K562 (cell line): ENCODE results near the gene LDLRAD1. TPM values are rescaled to one million over a fixed set of nuclear protein-coding genes. Genes with fewer than 3 reads are reported as not detected.
A peak's percentile ranks its signal among the peaks of the same experiment; 100 is the strongest.

Experiments
- BHLHE40 ChIP-seq: IDR thresholded peaks from 2 replicates; pipeline ENCODE4 v1.6.1; 2011; ENCODE audit warnings: low read length, improper control_type of control experiment
- CREB3L1 ChIP-seq: fragments of 450-650 bp; IDR thresholded peaks from 2 replicates; pipeline ENCODE4 v1.6.1; 2014; ENCODE audit warnings: low read depth, mild to moderate bottlenecking, moderate library complexity, borderline replicate concordance
- HOMEZ ChIP-seq: fragments of 250-450 bp; sonication (Bioruptor Pico); IDR thresholded peaks from 2 replicates; pipeline ENCODE4 v1.4.0; 2020; ENCODE audit warnings: mild to moderate bottlenecking, moderate library complexity
- IFI16 ChIP-seq: fragments of 250-450 bp; sonication (Bioruptor Pico); IDR thresholded peaks from 2 replicates; pipeline ENCODE4 v2.1.2; 2022; ENCODE audit warnings: mild to moderate bottlenecking, inconsistent platforms
- KLF13 ChIP-seq: fragments of 450-650 bp; IDR thresholded peaks from 2 replicates; pipeline ENCODE4 v1.6.1; 2016; ENCODE audit warnings: missing genetic modification characterization, low read depth, mild to moderate bottlenecking, missing compliant biosample characterization, moderate library complexity, borderline replicate concordance
- NR4A1 ChIP-seq, 2 experiments: fragments of 250-450 bp in 1 of 2; fragments of 450-650 bp in 1 of 2; sonication (Bioruptor Pico) in 1 of 2; IDR thresholded peaks; 2 replicates each; pipeline versions ENCODE4 v1.4.0 to v1.6.1; 2016 to 2020; ENCODE audit warnings: mild to moderate bottlenecking in 2 of 2, missing compliant biosample characterization in 1 of 2, missing genetic modification characterization in 1 of 2, moderate library complexity in 1 of 2
- NUFIP1 ChIP-seq: fragments of 450-650 bp; IDR thresholded peaks from 2 replicates; pipeline ENCODE4 v1.6.1; 2018; ENCODE audit not compliant: partially characterized antibody
- POU5F1 ChIP-seq: fragments of 150-350 bp; IDR thresholded peaks from 2 replicates; pipeline ENCODE4 v1.6.1; 2014; ENCODE audit warnings: borderline replicate concordance, low read length, low read depth, mild to moderate bottlenecking; ENCODE audit not compliant: partially characterized antibody
- SAFB ChIP-seq: fragments of 200-400 bp; formaldehyde crosslinking; IDR thresholded peaks from 2 replicates; pipeline ENCODE4 v1.6.1; 2017; ENCODE audit warnings: low read depth, low read length, borderline replicate concordance
- SNAPC5 ChIP-seq: fragments of 250-450 bp; sonication (Bioruptor Pico); IDR thresholded peaks from 2 replicates; pipeline ENCODE4 v1.8.0; 2021; ENCODE audit warnings: moderate library complexity, mild to moderate bottlenecking, inconsistent platforms
- SRSF1 ChIP-seq: fragments of 200-400 bp; formaldehyde crosslinking; IDR thresholded peaks from 2 replicates; pipeline ENCODE4 v1.6.1; 2017; ENCODE audit warnings: mild to moderate bottlenecking, low read depth, low read length, moderate library complexity
- USF2 ChIP-seq: sonication (generic); formaldehyde crosslinking; IDR thresholded peaks from 2 replicates; pipeline ENCODE4 v1.5.0; 2020; ENCODE audit warnings: missing genetic modification reagents
- ZBED1 ChIP-seq: IDR thresholded peaks from 2 replicates; pipeline ENCODE4 v1.6.1; 2014
- ZBTB12 ChIP-seq: fragments of 250-450 bp; sonication (Bioruptor Pico); IDR thresholded peaks from 2 replicates; pipeline ENCODE4 v1.4.0; 2020
- ZBTB17 ChIP-seq: fragments of 450-650 bp; formaldehyde crosslinking; IDR thresholded peaks from 2 replicates; pipeline ENCODE4 v1.4.0; 2020; ENCODE audit warnings: mild to moderate bottlenecking
- ZBTB49 ChIP-seq: sonication (generic); formaldehyde crosslinking; IDR thresholded peaks from 2 replicates; pipeline ENCODE4 v1.8.0; 2022; ENCODE audit warnings: missing genetic modification reagents, mild to moderate bottlenecking, borderline replicate concordance
- ZNF124 ChIP-seq: sonication (generic); formaldehyde crosslinking; IDR thresholded peaks from 2 replicates; pipeline ENCODE4 v1.8.1; 2022; ENCODE audit warnings: missing genetic modification reagents
- ZNF561 ChIP-seq: fragments of 450-650 bp; formaldehyde crosslinking; conservative IDR thresholded peaks from 2 replicates; pipeline ENCODE4 v1.4.0; 2020; ENCODE audit warnings: mild to moderate bottlenecking, moderate library complexity
- ZNF586 ChIP-seq: fragments of 450-650 bp; formaldehyde crosslinking; conservative IDR thresholded peaks from 2 replicates; pipeline ENCODE4 v1.4.0; 2020; ENCODE audit warnings: mild to moderate bottlenecking, moderate library complexity
- ZNF77 ChIP-seq: fragments of 250-450 bp; sonication (Bioruptor Pico); IDR thresholded peaks from 2 replicates; pipeline ENCODE4 v1.5.0; 2020
- polyA plus RNA-seq, 8 experiments: library from polyadenylated mRNA; depleted of rRNA in 4 of 8; stranded (reverse) in 5 of 8; unstranded in 3 of 8; fragments of >200 nt; fragmentation: Nextera tagmentation in 2 of 8; fragmentation: Illumina TruSeq in 1 of 8; extraction: Ambion mirVana in 2 of 8; extraction: Trizol in 1 of 8; gene quantifications; 2 replicates each; pipeline versions ENCODE4 v1.2.1 to v1.2.3, GENCODE V29; 2011 to 2014; ENCODE audit warnings: inconsistent platforms in 1 of 8, missing spikeins in 1 of 8
- total RNA-seq, 7 experiments: library from RNA; depleted of rRNA in 6 of 7; stranded (reverse); fragments of >200 nt in 6 of 7; fragmentation: Illumina TruSeq in 2 of 7; extraction: Trizol in 2 of 7; gene quantifications; 2 replicates each; pipeline versions ENCODE4 v1.2.1 to v1.2.3, GENCODE V29; 2011 to 2021; ENCODE audit warnings: low replicate concordance in 1 of 7

LDLRAD1 gene
- total and polyA plus RNA-seq, 9 of the 15 experiments (the other 6 are each of a cell fraction or from before 2014, with no cell fraction given) = not detected

- TF ChIP-seq ZBTB12 (CRISPR knock-in tag) = peak; percentile 63
- TF ChIP-seq ZBTB49 = no peak
- TF ChIP-seq KLF13 (tag) = no peak
- peak; percentile 71 for TF ChIP-seq USF2
- TF ChIP-seq SRSF1 = no peak
- TF ChIP-seq ZNF77 (CRISPR knock-in tag) = no peak
- no peak for TF ChIP-seq ZNF561 (CRISPR knock-in tag)
- TF ChIP-seq ZBED1 = 0 out of 2 replicates have a peak, but pooled peaks have one; percentile 32
- peak; percentile 53; the same call in 1 of the 2 replicates for TF ChIP-seq ZBTB17 (CRISPR knock-in tag)
- TF ChIP-seq CREB3L1 = peak; percentile 98
- no peak for TF ChIP-seq NR4A1 (CRISPR knock-in tag; IDR thresholded peaks at IDR 0.05)
- TF ChIP-seq NR4A1 (tag; IDR thresholded peaks at IDR 0.05) = peak; percentile 47; the same call in 1 of the 2 replicates
- TF ChIP-seq BHLHE40 = peak; percentile 37; the same call in 1 of the 2 replicates
- TF ChIP-seq SAFB = no peak
- no peak for TF ChIP-seq ZNF586 (CRISPR knock-in tag)
- no peak for TF ChIP-seq ZNF124 (CRISPR knock-in tag)
- peak; percentile 94 for TF ChIP-seq POU5F1
- TF ChIP-seq HOMEZ (CRISPR knock-in tag) = no peak
- TF ChIP-seq NUFIP1 = no peak
- TF ChIP-seq SNAPC5 = no peak
- no peak for TF ChIP-seq IFI16
These were observed 35.2 kb upstream of the LDLRAD1 start, which contains the start of the genes TCEANC2 and TMEM59 (continued) for GRCh38 chr1:54052934-54053744.
